Measurements from ENCODE around the gene KLK2.
"Not testable (repeated sequence)": the region's sequence is repeated elsewhere in the genome, so short reads cannot be mapped to it uniquely, and the experiment has no call there.

Gene KLK2

DNA sequence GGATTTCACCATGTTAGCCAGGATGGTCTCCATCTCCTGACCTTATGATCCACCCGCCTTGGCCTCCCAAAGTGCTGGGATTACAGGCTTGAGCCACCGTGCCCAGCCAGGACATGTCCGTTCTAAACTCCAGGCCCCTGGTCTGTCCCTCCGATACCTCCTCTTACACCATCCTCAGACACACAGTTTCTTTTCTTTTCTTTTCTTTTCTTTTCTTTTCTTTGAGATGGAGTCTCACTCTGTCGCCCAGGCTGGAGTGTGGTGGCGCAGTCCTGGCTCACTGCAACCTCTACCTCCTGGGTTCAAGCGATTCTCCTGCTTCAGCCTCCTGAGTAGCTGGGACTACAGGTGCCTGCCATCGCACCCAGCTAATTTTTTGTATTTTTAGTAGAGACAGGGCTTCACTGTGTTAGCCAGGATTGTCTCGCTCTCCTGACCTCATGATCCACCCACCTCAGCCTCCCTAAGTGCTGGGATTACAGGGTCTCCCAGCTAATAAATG lies 22.9 kb downstream of the KLK2 start:
- not testable (repeated sequence) for DNase-seq

- DNase-seq, result peak; percentile 4
These were observed 23.5 kb downstream of the KLK2 start for GRCh38 chr19:50896591-50897190.

DNA sequence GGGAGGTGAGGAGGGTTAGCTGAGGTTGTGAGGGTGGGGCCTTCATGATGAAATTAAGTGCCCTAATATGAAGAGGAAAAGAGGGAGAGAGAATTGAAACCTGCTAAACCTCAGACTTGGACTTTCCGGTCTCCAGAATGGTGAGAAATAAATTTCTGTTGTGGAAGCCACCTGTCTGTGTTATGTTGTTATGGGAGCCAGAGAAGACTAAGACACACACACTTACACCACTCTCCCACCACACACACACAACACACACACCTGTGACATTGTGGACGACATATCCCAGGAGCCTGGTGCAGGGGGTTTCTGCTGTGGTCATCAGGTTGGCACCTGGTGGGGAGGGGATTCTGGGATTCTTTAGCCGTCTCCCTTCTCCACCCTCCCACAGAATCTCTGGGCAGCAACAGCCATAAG lies 24.0 kb downstream of the KLK2 start:
- no peak for DNase-seq

DNA sequence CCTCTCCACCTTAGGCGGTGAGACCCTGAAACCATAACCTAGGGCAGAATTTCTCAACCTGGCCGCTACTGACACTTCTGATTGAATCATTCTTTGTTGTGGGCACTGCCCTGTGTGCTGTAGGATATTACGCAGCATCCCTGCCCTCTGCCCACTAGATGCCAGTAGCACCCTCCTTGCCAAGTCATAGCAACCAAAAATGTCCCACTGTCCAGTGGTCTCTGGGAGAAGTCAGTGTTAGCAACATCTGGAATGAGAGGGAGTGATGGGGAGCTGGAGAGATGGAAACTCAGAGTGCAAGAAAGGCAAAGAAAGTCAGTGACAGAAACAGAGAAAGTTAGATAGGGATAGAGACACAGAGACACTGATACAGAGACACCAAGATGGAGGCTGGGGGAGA lies 24.4 kb downstream of the KLK2 start:
- DNase-seq, result no peak

- no peak for DNase-seq
These were observed 24.8 kb downstream of the KLK2 start for GRCh38 chr19:50898018-50898417.

GRCh38 chr19:50899569-50899968 lies 26.3 kb downstream of the KLK2 start:
- peak; percentile 28 for DNase-seq

DNA sequence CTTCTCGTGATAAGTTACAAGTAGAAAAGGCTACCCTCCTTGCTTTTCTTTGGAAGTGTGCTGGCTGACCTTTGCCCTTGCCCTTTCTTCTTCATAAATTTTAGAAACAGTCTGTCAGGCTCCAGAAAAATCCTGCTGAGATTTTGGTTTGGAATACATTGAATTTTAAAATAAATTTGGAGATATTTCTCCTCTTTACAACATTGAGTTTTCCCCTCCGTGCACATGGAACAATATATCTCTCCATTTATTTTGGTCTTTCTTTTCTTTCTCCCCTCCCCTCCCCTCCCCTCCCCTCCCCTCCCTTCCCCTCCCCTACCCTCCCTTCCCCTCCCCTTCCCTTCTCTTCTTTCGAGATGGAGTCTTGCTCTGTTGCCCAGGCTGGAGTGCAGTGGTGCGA lies 29.4 kb downstream of the KLK2 start:
- no peak for DNase-seq

DNA sequence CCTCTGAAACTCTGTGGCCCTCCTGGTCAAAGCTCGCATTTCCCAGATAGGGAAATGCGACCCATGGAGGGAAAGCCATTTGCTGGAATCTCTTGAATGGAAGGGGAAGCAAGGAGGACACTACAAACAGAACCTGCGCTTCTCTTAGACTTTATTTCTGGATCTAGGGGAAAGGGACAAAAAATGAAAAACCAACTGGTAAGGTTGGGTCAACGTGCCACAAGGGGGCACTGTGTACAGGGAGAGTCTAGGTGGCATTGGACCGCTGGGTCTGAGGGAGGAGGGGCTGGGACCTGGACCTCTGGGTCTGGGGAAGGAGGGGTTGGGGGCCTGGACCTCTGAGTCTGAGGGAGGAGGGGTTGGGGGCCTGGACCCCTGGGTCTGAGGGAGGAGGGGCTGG lies 33.0 kb downstream of the KLK2 start:
- no peak for DNase-seq

- no peak for DNase-seq
These were observed 35.1 kb downstream of the KLK2 start for GRCh38 chr19:50908336-50908735.

DNA sequence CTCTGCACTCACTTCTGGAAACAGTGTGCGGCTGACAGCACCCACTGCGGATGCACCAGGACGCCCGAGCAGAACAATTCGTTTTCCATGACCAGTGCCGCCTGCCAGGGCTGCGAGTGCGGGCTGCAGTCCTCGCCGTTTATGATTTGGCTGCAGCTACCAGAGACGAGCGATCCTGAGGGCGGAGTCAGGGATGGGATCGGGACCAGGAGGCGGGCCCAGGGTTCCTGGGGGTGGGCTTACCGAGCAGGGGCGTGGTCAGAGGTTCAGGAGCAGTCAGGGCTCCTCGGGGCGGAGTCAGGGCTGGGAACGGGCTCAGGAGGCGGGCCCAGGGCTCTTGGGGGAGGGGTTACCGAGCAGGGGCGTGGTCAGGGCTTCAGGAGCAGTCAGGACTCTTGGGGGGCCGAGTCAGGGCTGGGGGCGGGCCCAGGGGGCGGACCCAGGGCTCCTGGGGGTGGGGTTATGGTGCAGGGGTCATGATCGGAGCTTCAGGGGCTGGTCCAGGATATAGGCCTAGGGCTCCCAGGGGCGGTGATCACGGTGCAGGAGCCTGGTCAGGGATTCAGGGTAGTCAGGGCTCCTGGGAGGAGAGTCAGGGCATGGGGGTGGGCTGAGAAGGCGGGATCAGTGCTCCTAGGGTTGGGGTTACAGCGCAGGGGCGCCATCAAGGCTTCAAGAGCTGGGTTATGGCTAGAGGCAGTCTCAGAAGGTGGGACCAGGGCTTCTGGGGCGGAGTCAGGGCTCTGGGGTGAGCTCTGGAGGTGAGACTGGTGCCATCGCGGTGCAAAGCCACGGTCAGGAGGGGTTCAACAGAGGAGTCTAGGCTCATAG lies 36.2 kb downstream of the KLK2 start:
- no peak for DNase-seq

GRCh38 chr19:50910722-50911121 lies 37.5 kb downstream of the KLK2 start:
- no peak for DNase-seq

DNA sequence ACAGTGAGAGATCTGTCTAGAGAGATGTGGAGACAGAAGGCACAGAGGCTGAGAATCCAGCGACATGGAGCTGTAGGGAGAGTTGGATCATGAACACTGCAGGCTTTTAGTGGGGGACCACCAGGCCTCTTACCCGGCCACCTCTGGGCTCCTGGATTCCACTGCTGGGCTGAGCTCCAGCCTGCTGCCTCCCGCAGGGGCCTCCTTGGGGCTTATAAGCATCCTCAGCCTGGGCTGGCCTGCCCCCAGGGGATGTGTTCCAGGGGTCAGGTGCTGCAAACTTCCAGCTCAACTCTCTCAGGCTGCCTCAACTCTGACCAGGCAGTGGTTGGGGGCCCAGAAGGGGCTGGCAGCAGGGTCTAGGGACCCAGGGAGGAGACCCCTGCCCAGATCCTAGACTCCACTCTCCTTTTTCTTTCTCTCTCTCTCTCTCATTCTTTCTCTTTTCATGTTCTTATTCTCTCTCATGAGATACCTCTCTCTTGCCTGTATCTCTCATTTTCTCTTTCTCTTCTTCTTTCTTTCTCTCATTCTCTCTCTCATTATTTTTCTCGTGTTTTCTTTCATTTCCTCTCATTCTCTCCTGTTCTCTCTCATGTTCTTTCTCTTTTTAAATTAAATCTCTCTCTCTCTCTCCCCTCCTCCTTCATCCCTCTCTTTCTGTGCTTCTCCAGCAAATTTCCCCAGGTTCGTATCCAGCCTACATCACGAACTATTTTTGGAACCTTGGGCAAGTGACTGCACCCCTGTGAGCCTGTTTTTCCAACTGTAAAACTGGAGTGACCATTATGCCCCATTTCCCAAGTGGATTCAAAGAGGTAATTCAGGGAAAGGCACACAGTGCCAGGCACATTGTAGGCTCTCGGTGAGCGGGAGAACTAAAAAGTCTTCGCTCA lies 38.2 kb downstream of the KLK2 start, which contains the start of gene KLK4:
Gene KLK4 (minus strand): TSS at position 190 of the 896 bp plus-strand sequence. CDS start 657 bp downstream, outside the sequence.
- DNase-seq, result no peak

- DNase-seq, result no peak
These were observed 38.9 kb downstream of the KLK2 start for GRCh38 chr19:50912102-50912599.

GRCh38 chr19:50912727-50913716 lies 39.8 kb downstream of the KLK2 start:
- no peak for DNase-seq

DNA sequence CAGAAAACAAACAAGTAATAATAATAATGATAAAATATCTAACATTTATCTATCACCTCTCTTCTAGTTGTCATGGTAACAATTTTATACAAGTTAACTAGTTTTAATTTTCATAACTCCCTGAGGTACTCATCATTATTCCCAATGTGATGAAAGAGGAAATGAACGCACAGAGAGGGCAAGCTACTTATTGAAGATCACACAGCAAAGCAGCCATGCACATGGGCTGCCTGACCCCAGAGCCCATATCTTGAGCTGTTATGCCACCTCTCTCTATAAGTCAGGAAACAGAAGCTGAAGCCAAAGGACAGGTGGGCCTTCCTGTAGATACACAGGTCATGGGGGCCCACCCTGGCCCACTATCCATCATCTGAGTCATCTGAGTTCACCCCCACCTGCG lies 42.8 kb downstream of the KLK2 start:
- DNase-seq, result no peak

GRCh38 chr19:50921426-50922316 lies 48.4 kb downstream of the KLK2 start:
- no peak for DNase-seq

GRCh38 chr19:50922317-50922853 lies 49.1 kb downstream of the KLK2 start:
- no peak for DNase-seq

DNA sequence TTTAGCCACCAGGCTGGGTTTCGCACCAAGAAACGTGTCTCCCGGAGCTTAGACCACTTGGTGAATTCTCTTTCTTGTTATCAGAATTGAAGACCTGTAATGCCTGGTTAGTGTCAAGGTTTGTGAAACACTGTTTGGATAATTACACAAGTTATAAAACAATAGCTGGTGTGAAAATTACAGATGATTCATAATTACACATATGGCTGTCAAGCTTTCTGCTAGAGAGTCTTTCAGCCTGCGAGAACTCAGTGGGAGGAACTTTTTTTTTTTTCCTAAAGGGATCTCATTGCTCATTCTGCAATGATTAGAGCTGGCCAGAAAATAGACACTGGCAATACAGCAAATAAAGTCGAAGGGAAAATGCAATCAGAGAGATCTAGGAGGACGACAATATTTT lies 51.3 kb downstream of the KLK2 start:
- DNase-seq, result no peak

DNA sequence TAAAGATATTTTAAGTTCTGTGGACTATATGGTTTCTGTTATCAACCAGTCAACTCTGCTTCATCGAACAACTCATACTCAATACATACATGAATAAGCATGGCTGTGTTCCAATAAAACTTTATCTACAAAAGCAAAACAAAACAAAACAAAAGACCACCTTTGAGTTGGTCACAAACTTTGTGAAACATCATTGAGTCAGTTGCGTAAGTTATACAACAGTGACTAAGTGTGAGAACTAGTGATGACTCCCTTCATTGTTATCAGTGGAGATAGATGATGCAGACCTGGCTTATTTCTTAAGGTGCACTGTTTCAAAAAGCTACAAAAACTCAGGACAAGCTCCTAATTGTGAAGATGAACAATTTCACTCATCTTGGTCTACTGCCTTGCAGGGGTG lies 52.5 kb downstream of the KLK2 start:
- DNase-seq, result no peak

GRCh38 chr19:50926144-50926543 lies 52.9 kb downstream of the KLK2 start:
- DNase-seq, result no peak

Measured in GF-D8 (cell line).